GM23338 (cell line): Measurements from ENCODE around the gene ANKRD11. TPM values are rescaled to one million over a fixed set of nuclear protein-coding genes. Genes with fewer than 3 reads are reported as not detected.

ENCODE experiments used
- ATAC-seq: fragments of 200-7000 bp; cut with Tn5 transposase; 3 replicates; pipeline ENCODE4 v1.9.1; 2020
- DNase-seq: peaks from one replicate; pipeline ENCODE4 v3.0.0-alpha.2; 2015; ENCODE audit warnings: low spot score
- H2AFZ ChIP-seq: fragments of 200-600 bp; sonication (generic); 2 replicates; pipeline ENCODE4 v1.8.0; 2016; ENCODE audit warnings: antibody characterized with exemption, mild to moderate bottlenecking, moderate library complexity
- H3F3A ChIP-seq: fragments of 200-600 bp; sonication (generic); replicated peaks from 2 replicates; pipeline ENCODE4 v1.8.0; 2017; ENCODE audit warnings: antibody characterized with exemption, mixed run types, low read depth
- H3K27ac ChIP-seq: fragments of 200-600 bp; sonication (generic); 2 replicates; pipeline ENCODE4 v1.6.1; 2016; ENCODE audit warnings: low read depth
- H3K27me3 ChIP-seq: fragments of 200-600 bp; sonication (generic); 2 replicates; pipeline ENCODE4 v1.8.0; 2016; ENCODE audit warnings: mild to moderate bottlenecking, mixed run types, moderate library complexity; ENCODE audit not compliant: insufficient read depth
- H3K36me3 ChIP-seq: fragments of 200-600 bp; sonication (generic); 2 replicates; pipeline ENCODE4 v1.8.0; 2016; ENCODE audit warnings: mild to moderate bottlenecking; ENCODE audit not compliant: insufficient read depth
- H3K4me1 ChIP-seq: fragments of 200-600 bp; sonication (generic); 2 replicates; pipeline ENCODE4 v1.8.0; 2016; ENCODE audit warnings: mild to moderate bottlenecking, moderate library complexity; ENCODE audit not compliant: insufficient read depth
- H3K4me2 ChIP-seq: fragments of 200-600 bp; sonication (generic); 2 replicates; pipeline ENCODE4 v1.7.1; 2017; ENCODE audit warnings: mixed run types
- H3K4me3 ChIP-seq: fragments of 200-600 bp; sonication (generic); 2 replicates; pipeline ENCODE4 v1.6.1; 2016; ENCODE audit warnings: mixed run types
- H3K79me2 ChIP-seq: fragments of 200-600 bp; sonication (generic); replicated peaks from 2 replicates; pipeline ENCODE4 v1.8.0; 2017; ENCODE audit warnings: mild to moderate bottlenecking; ENCODE audit not compliant: insufficient read depth
- H3K9me2 ChIP-seq: fragments of 200-600 bp; sonication (generic); 2 replicates; pipeline ENCODE4 v1.8.0; 2017; ENCODE audit not compliant: insufficient read depth
- H4K20me1 ChIP-seq: fragments of 200-600 bp; sonication (generic); replicated peaks from 2 replicates; pipeline ENCODE4 v1.8.0; 2017; ENCODE audit warnings: mild to moderate bottlenecking; ENCODE audit not compliant: insufficient read depth
- H3K27ac Mint-ChIP-seq: 2 replicates; pipeline ENCODE4 v1.8.0; 2020; ENCODE audit warnings: inconsistent platforms, mild to moderate bottlenecking, moderate library complexity, mixed read lengths
- H3K27me3 Mint-ChIP-seq: 3 replicates; pipeline ENCODE4 v1.8.0; 2022; ENCODE audit warnings: low read depth, mild to moderate bottlenecking, moderate library complexity, mixed read lengths, inconsistent platforms; ENCODE audit not compliant: insufficient read depth, poor library complexity
- H3K36me3 Mint-ChIP-seq: 3 replicates; pipeline ENCODE4 v1.8.0; 2021; ENCODE audit warnings: low read depth, mild to moderate bottlenecking, inconsistent platforms, moderate library complexity, mixed read lengths
- H3K4me1 Mint-ChIP-seq: 3 replicates; pipeline ENCODE4 v1.8.0; 2020; ENCODE audit warnings: mild to moderate bottlenecking, inconsistent platforms, mixed read lengths
- H3K4me3 Mint-ChIP-seq: 3 replicates; pipeline ENCODE4 v1.8.0; 2021; ENCODE audit warnings: moderate library complexity, mild to moderate bottlenecking, inconsistent platforms, mixed read lengths
- H3K9me3 Mint-ChIP-seq: 3 replicates; pipeline ENCODE4 v1.8.0; 2020; ENCODE audit warnings: moderate library complexity, mild to moderate bottlenecking, inconsistent platforms, mixed read lengths
- CREB1 ChIP-seq: fragments of 250-450 bp; sonication (Bioruptor Pico); IDR thresholded peaks from 2 replicates; pipeline ENCODE4 v1.5.0; 2020; ENCODE audit warnings: low read depth, mild to moderate bottlenecking, moderate library complexity
- CTCF ChIP-seq, 2 experiments: fragments of 200-600 bp in 1 of 2; sonication (generic) in 1 of 2; conservative IDR thresholded peaks; 2 replicates each; pipeline versions ENCODE4 v1.5.1 to v1.6.1; 2016 to 2017; ENCODE audit warnings: antibody characterized with exemption in 2 of 2, low read depth in 2 of 2, mild to moderate bottlenecking in 2 of 2, moderate library complexity in 1 of 2
- ETS1 ChIP-seq: IDR thresholded peaks from 2 replicates; pipeline ENCODE4 v1.6.1; 2016; ENCODE audit warnings: antibody characterized with exemption
- EZH2 ChIP-seq: fragments of 200-600 bp; sonication (generic); IDR thresholded peaks from one replicate; pipeline ENCODE4 v1.8.0; 2017; ENCODE audit warnings: antibody characterized with exemption, mild to moderate bottlenecking, low read depth; ENCODE audit not compliant: unreplicated experiment
- EZH2phosphoT487 ChIP-seq: fragments of 200-600 bp; sonication (generic); IDR thresholded peaks from one replicate; pipeline ENCODE4 v1.8.1; 2018; ENCODE audit warnings: antibody characterized with exemption; ENCODE audit not compliant: unreplicated experiment
- JUNB ChIP-seq: IDR thresholded peaks from one replicate; pipeline ENCODE4 v1.6.1; 2016; ENCODE audit warnings: antibody characterized with exemption; ENCODE audit not compliant: unreplicated experiment
- NANOG ChIP-seq: IDR thresholded peaks from 2 replicates; pipeline ENCODE4 v1.6.1; 2016; ENCODE audit warnings: antibody characterized with exemption, borderline replicate concordance
- POLR2AphosphoS5 ChIP-seq: IDR thresholded peaks from 2 replicates; pipeline ENCODE4 v1.6.1; 2016; ENCODE audit warnings: antibody characterized with exemption, low read depth
- REST ChIP-seq: IDR thresholded peaks from one replicate; pipeline ENCODE4 v1.6.1; 2018; ENCODE audit warnings: antibody characterized with exemption; ENCODE audit not compliant: unreplicated experiment
- STAT1 ChIP-seq: IDR thresholded peaks from one replicate; pipeline ENCODE4 v1.6.1; 2016; ENCODE audit warnings: antibody characterized with exemption; ENCODE audit not compliant: unreplicated experiment
- ZNF114 ChIP-seq: fragments of 250-450 bp; sonication (Bioruptor Pico); IDR thresholded peaks from 2 replicates; pipeline ENCODE4 v1.5.0; 2020; ENCODE audit warnings: mild to moderate bottlenecking, moderate library complexity
- ZNF331 ChIP-seq: fragments of 250-450 bp; sonication (Bioruptor Pico); IDR thresholded peaks from 2 replicates; pipeline ENCODE4 v1.5.0; 2020; ENCODE audit warnings: low read depth, mild to moderate bottlenecking, moderate library complexity
- ZNF462 ChIP-seq: fragments of 250-450 bp; sonication (Bioruptor Pico); IDR thresholded peaks from 2 replicates; pipeline ENCODE4 v1.5.0; 2020; ENCODE audit warnings: mild to moderate bottlenecking, moderate library complexity
- polyA plus RNA-seq: library from polyadenylated mRNA; unstranded; fragments of >200 nt; fragmentation: Nextera tagmentation; extraction: Ambion mirVana; gene quantifications from 2 replicates; pipeline ENCODE4 v1.2.1, GENCODE V29; 2016
- total RNA-seq: library from RNA; depleted of rRNA; stranded (reverse); fragments of >200 nt; shearing (Covaris generic); gene quantifications from 2 replicates; pipeline ENCODE4 v1.2.3, GENCODE V29; 2014

ANKRD11 gene
- total and polyA plus RNA-seq, 2 experiments from 2014 or later = 130 to 159 TPM

GRCh38 chr16:89277049-89277448, 213.3 kb downstream of the ANKRD11 start:
- Histone ChIP-seq H3K4me2 (no peak overlapping the region), H3K79me2 (peaks cover 15% of the 10 kb centered on the region; the same call in 1 of the 2 replicates), H3K4me3 (no peak overlapping the region), H3K36me3 (peaks cover 2% of the 10 kb centered on the region), H3K27ac (no peak overlapping the region), H3K27me3 (no peaks in the 10 kb centered on the region), H4K20me1 (peaks cover 14% of the 10 kb centered on the region), H3K9me2 (no peaks in the 10 kb centered on the region), H3K4me1 (no peaks in the 10 kb centered on the region), H2AFZ (no peak overlapping the region), H3F3A (peaks cover 10% of the 10 kb centered on the region; the same call in 1 of the 2 replicates)
- Mint-ChIP-seq H3K4me1 (no peaks in the 10 kb centered on the region; the same call in 2 of the 3 replicates), H3K36me3 (peaks cover 53% of the 10 kb centered on the region), H3K27me3 (peaks cover 15% of the 10 kb centered on the region), H3K27ac (no peak overlapping the region), H3K4me3 (no peak overlapping the region), H3K9me3 (no peaks in the 10 kb centered on the region)
- TF ChIP-seq CTCF (conservative IDR thresholded peaks at IDR 0.05; ENCODE audit: low read depth in 2 of 2) = no peak
- no peak for TF ChIP-seq ZNF114 (CRISPR knock-in tag)
- no peak for TF ChIP-seq STAT1
- TF ChIP-seq EZH2 = no peak
- TF ChIP-seq POLR2AphosphoS5 = no peak
- TF ChIP-seq ETS1 = no peak
- no peak for TF ChIP-seq REST
- no peak for TF ChIP-seq ZNF462 (CRISPR knock-in tag)
- TF ChIP-seq CREB1 (CRISPR knock-in tag) = no peak
- TF ChIP-seq NANOG = no peak
- no peak for TF ChIP-seq EZH2phosphoT487
- no peak for TF ChIP-seq ZNF331 (CRISPR knock-in tag)
- TF ChIP-seq JUNB = no peak
- ATAC-seq = no peak
- DNase-seq = no peak
